Effector memory CD8-positive, alpha-beta T cell (primary cell): ENCODE data around the gene ARPC2.

Experiments used
- ATAC-seq: fragments of 150-1000 bp; cut with Tn5 transposase; replicated peaks from 2 replicates; pipeline ENCODE4 v1.10.0; 2021; ENCODE audit warnings: mild to moderate bottlenecking, moderate library complexity
- DNase-seq, 3 experiments: peaks; one replicate each; pipeline ENCODE4 v3.0.0; 2021
- H3K27ac Mint-ChIP-seq, 2 donors: one replicate each; pipeline ENCODE4 v1.8.0; 2022; ENCODE audit warnings: mild to moderate bottlenecking in 2 of 2, mixed read lengths in 2 of 2, moderate library complexity in 2 of 2
- H3K27me3 Mint-ChIP-seq, 2 donors: one replicate each; pipeline ENCODE4 v1.8.0; 2022; ENCODE audit warnings: mixed read lengths in 2 of 2
- H3K36me3 Mint-ChIP-seq: one replicate; pipeline ENCODE4 v1.8.0; 2022; ENCODE audit warnings: mild to moderate bottlenecking, moderate library complexity, mixed read lengths; ENCODE audit not compliant: insufficient read depth
- H3K4me1 Mint-ChIP-seq, 2 donors: one replicate each; pipeline ENCODE4 v1.8.0; 2022; ENCODE audit warnings: low read depth in 2 of 2, mixed read lengths in 2 of 2
- H3K4me3 Mint-ChIP-seq, 2 donors: one replicate each; pipeline ENCODE4 v1.8.0; 2022; ENCODE audit warnings: mild to moderate bottlenecking in 2 of 2, mixed read lengths in 2 of 2, moderate library complexity in 2 of 2
- H3K9me3 Mint-ChIP-seq, 2 donors: one replicate each; pipeline ENCODE4 v1.8.0; 2022; ENCODE audit warnings: mixed read lengths in 2 of 2

Gene ARPC2

DNA sequence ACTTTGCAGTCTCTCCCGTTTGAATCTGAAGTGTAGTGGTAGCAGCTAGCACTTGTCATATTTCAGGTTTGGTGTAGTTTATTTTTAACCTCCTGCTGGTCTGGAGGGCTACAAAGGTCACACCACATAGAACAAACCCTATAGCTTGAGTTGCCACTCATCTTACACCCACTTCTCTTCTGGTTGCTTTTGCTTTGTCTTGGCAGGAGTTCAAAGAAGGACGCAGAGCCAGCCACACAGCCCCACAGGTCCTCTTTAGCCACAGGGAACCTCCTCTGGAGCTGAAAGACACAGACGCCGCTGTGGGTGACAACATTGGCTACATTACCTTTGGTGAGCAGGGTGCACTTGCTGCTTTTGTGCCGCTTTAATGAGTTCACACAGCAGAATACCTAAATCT lies 28.2 kb downstream of the ARPC2 start:
- Mint-ChIP-seq H3K27ac (peak overlapping the region; percentile 86 to 91), H3K4me1 (peaks cover 9 to 13% of the 10 kb centered on the region in 2 donors), H3K9me3 (no peaks in the 10 kb centered on the region), H3K36me3 (peaks cover 98% of the 10 kb centered on the region), H3K4me3 (no peak overlapping the region), H3K27me3 (no peaks in the 10 kb centered on the region)
- no peak for DNase-seq
- no peak for ATAC-seq

DNA sequence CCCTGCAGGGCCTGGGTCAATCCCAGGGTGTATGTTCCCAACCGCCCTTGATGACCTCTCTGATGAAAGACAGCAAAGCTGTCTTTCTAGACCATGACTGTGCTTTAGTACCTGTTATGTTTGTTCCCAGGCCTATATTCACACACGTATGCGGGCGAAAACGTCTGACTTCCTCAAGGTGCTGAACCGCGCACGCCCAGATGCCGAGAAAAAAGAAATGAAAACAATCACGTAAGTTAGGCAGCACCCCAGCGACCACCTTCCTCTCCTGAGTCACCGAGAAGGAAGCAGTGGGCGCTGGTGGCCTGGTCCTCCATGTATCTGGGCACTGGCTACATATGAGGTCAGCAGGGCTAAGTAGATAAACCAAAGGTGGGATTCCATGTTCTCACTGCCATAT lies 32.7 kb downstream of the ARPC2 start:
- peaks cover 4 to 5% of the 10 kb centered on the region in 2 donors for H3K4me1 Mint-ChIP-seq
- H3K27ac Mint-ChIP-seq, result peak overlapping the region; percentile 13 to 77
- no peaks in the 10 kb centered on the region for H3K9me3 Mint-ChIP-seq
- H3K36me3 Mint-ChIP-seq, result peaks cover 100% of the 10 kb centered on the region
- no peaks in the 10 kb centered on the region for H3K27me3 Mint-ChIP-seq
- ATAC-seq (no peak), DNase-seq (no peak)
- no peak overlapping the region for H3K4me3 Mint-ChIP-seq

DNA sequence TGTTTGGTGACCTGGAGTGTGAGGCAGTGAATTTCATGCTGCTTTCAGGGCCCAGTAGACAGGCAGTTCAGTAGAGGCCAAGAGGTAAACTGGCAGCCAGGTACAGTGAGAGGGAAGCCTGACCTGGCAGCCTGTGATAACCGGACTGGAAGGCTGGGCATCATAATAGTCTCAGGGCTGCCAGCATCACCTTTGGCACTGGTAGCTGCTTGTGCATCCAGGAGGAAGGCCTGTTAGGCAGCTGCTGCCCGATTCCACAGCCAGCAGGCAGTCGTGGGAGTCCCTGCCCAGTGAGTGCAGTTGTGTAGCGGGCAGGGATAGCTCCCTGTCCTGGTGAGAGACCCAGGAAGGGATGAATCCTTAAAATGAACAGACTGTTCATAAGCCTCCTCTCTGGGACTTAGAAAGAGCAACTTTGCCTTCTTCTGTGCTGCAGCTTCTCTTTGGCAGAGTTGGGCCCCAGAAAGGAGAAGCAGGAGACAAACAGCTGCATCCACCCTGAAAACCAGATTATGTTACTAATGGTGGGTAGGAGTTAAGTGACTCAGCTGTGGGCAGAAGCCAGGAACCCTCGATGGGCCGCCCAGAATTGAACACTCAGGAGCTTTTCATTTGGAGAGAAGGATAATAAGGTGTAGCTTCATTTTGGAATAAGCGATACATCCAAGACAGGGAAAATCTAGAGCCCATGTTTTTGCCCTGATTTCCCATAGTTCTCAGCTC lies 35.7 kb downstream of the ARPC2 start:
- Mint-ChIP-seq H3K36me3 (peaks cover 100% of the 10 kb centered on the region), H3K27me3 (no peaks in the 10 kb centered on the region), H3K27ac (peak overlapping the region; percentile 74 to 77), H3K4me3 (no peak overlapping the region), H3K9me3 (no peaks in the 10 kb centered on the region), H3K4me1 (peaks cover 5 to 7% of the 10 kb centered on the region in 2 donors)
- DNase-seq (no peak), ATAC-seq (no peak)

DNA sequence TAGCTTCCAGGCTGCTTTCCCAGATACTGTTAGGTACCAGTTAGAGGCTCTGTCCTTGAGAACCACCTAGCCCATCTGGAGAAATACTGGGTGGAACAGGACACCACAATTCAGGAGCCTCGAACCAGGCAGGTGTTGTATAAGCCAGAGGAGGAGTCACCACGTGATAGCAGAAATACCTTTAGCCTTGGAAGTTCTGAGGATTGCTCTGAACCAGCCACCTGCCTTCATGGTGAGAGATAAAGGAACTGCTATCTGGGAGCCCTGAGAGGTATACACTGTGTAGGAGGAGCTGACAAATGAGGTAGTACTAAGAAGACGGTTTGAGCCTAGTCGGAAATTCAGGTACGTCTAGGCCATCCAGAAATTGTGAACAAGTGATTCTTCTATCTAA lies 36.2 kb downstream of the ARPC2 start:
- Mint-ChIP-seq H3K4me1 (peaks cover 6 to 8% of the 10 kb centered on the region in 2 donors), H3K4me3 (no peak overlapping the region), H3K27ac (peak overlapping the region; percentile 12 to 74), H3K9me3 (no peaks in the 10 kb centered on the region), H3K36me3 (peaks cover 95% of the 10 kb centered on the region), H3K27me3 (no peaks in the 10 kb centered on the region)
- no peak for ATAC-seq
- no peak for DNase-seq

DNA sequence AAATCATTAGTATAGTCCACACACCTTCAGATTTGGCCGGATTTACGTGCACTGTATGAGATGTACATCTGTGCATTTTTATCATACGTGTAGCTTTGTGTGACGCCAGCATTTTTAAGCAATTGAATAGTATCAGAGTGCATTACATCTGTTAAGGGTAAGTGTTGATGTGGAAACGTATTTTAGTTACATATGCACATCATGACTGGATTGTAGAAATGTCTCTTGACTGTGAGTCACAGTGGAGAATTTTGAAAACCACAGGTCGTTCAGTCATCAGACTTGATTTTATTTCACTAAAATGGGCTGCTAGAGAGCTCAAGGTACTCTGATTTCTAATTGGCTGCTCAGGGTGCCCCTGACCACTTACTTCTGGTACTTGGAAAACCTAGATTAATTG lies 38.5 kb downstream of the ARPC2 start:
- Mint-ChIP-seq H3K4me3 (no peak overlapping the region), H3K9me3 (no peaks in the 10 kb centered on the region), H3K36me3 (peaks cover 85% of the 10 kb centered on the region), H3K4me1 (peaks cover 16 to 18% of the 10 kb centered on the region in 2 donors), H3K27me3 (no peaks in the 10 kb centered on the region), H3K27ac (peak overlapping the region; percentile 38 to 88)
- ATAC-seq (no peak), DNase-seq (no peak)

DNA sequence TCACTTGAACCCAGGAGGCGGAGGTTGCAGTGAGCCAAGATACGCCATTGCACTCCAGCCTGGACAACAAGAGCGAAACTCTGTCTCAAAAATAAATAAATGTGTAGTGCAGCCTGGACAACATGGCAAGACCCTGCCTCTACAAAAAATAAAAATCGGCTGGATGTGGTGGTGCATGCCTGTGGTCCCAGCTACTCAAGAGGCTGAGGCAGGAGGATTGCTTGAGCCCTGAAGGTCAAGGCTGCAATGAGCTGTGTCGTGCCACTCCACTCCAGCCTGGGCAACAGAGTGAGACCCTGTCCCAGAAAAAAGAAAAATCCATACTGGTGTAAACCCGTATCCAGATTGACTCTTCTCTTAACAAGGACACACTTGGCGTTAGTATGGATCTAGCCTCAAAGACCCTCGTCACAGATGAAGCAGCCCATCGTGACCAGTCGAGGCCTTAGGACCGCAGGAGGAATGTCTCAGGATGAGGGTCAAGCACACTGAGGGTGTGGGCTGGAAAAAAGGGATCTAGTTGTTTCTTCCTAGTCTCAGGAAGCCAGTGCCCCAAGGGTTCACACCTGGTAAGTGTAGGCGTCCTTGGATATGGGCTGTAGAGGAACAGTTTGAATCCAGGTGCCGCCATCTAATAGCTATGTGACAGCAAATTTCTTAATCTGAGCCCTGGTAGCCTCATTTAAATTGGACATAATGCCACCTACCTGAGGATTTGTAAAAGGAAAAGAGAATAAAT lies 39.8 kb downstream of the ARPC2 start:
- no peaks in the 10 kb centered on the region for H3K9me3 Mint-ChIP-seq
- peak overlapping the region; percentile 72 to 94 for H3K27ac Mint-ChIP-seq
- peaks cover 72% of the 10 kb centered on the region for H3K36me3 Mint-ChIP-seq
- DNase-seq, result no peak
- no peaks in the 10 kb centered on the region for H3K27me3 Mint-ChIP-seq
- peaks cover 16 to 18% of the 10 kb centered on the region in 2 donors for H3K4me1 Mint-ChIP-seq
- ATAC-seq, result peak; percentile 6
- H3K4me3 Mint-ChIP-seq, result no peak overlapping the region

DNA sequence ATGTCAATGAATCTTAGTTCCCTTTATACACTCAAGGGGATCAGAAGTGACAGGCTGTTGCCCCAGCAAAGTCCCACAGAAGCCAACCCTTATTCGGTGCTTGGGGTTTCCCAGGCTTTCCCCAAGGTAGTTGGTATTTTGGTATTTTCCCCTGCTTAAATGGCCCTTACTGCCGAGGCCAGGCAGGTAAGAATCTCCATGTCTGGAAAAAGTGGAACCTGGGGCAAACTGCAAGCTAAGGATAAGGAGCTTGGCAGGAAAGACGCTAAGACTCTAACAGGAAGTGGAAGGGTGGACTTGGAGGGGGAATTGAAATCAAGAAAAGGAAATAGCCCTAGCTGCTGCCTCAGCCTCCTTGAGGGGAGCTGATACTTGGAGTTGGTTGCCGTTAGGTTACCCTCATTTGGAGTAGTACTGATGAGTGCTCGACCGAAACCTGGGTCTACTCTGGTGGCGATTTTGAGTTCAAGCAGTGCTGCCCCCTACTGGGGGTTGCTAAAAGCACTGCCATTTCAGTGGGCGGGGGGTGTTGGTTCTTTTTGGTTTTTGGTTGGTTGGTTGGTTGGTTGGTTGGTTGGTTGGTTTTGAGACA lies 40.5 kb downstream of the ARPC2 start:
- peak overlapping the region; percentile 57 to 65 for H3K4me3 Mint-ChIP-seq
- no peaks in the 10 kb centered on the region for H3K9me3 Mint-ChIP-seq
- peaks cover 71% of the 10 kb centered on the region for H3K36me3 Mint-ChIP-seq
- peak overlapping the region; percentile 72 to 94 for H3K27ac Mint-ChIP-seq
- ATAC-seq (peak; percentile 81), DNase-seq (peak; percentile 68 to 71 (median 71))
- H3K4me1 Mint-ChIP-seq, result peaks cover 16 to 18% of the 10 kb centered on the region in 2 donors
- no peaks in the 10 kb centered on the region for H3K27me3 Mint-ChIP-seq

DNA sequence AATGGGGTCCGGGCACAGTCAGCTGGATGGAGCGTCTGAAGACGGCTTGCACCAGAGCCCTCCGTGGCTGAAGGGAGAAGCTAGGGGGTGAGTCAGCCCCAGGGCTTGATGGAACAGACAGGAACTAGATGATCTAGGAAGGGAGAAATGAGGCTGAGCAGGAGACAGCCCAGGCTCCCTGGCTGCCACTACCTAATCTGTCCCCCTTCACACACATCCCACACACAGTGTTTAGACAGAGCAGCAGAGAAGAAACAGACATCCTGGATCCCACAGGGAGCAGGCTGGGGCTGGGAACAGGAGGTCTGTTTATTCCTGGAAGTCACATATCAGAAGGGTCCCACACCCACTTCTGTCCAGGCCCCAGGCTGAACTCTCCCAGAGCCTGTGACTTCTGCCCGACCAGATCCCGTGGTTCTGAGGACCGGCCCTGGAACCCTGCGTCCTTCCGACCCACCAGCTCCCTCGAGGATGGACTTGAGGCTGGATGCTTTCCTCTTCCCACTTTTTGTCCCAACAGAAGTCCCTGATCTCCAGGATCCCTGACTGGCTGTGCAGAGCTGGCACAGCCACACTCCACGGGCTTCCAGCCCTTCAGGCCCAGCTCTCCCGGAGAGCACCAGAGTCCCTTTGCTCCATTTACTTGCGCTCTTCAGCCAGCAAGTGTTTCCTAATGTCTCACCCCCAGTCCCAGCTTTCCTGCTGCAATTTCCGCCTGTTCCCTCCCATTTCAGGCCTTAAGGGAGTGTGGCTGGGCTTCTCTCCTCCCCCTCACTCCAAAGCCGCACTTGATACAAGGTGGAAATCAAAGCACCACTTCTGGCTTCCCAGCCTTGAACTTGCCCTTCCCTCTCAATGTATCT lies 42.3 kb downstream of the ARPC2 start:
- no peaks in the 10 kb centered on the region for H3K27me3 Mint-ChIP-seq
- H3K36me3 Mint-ChIP-seq, result peaks cover 69% of the 10 kb centered on the region
- H3K9me3 Mint-ChIP-seq, result no peaks in the 10 kb centered on the region
- ATAC-seq (no peak), DNase-seq (no peak)
- H3K4me1 Mint-ChIP-seq, result peaks cover 15 to 24% of the 10 kb centered on the region in 2 donors
- H3K4me3 Mint-ChIP-seq, result no peak overlapping the region
- peak overlapping the region; percentile 81 to 87 for H3K27ac Mint-ChIP-seq

DNA sequence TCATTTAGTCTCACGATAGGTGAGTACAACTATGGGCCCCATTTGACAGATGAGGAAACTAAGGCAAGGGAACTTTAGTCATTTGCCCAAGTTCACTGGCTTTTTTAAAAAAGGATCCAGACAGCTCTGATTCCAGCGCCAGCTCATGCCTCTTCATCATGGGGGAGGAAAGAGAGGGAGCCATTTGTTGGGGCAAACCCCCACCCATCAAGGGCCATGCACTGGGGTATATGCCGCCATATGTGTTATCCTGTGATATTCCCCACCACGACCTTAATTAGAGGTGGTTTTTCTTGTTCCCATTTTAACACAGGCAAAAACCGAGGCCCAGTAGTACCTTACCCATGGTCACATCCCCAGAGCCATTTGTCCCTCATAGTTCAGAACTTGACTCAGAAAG lies 43.2 kb downstream of the ARPC2 start:
- Mint-ChIP-seq H3K4me3 (no peak overlapping the region), H3K36me3 (peaks cover 63% of the 10 kb centered on the region), H3K27me3 (no peaks in the 10 kb centered on the region), H3K27ac (peak overlapping the region in 1 of 2 donors; percentile 42), H3K4me1 (peaks cover 19 to 24% of the 10 kb centered on the region in 2 donors), H3K9me3 (no peaks in the 10 kb centered on the region)
- DNase-seq (no peak), ATAC-seq (no peak)

DNA sequence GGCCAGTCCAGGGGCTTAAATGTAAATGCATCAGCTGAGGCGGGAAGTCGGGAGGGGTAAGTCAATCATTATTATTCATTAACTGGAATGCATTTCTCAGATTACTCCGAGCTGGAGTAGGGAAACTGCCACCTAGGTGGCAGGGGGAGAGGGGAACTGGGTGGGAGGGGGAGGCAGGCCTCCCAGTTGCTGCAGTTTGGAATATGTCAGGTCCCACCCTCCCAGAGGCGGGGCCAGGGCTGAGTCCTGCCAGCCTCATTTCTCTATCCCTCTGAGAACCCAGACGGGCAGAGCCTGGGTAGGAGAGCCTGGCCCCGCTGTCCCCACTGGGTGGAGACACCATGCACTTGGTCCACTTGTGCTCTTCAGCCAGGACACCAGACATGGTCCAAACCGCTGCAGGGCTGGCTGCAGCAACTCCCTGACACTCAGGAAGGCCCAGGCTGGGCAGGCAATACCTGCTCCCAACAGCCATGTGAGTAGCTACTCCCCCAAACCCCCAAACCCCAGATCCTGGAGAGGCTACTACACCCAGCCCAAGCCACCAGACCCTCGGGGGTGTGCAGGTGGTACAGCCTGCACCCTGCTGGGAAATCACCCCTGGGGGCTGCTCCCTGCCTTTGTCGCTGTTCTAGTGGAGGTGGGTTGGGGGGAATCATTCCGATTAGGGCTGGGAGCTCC lies 43.9 kb downstream of the ARPC2 start, which contains the start of gene GPBAR1:
Gene GPBAR1 (plus strand): TSS at position 274 of the 681 bp plus-strand sequence. CDS start 1,710 bp downstream, outside the sequence.
- peak within 1 kb of the TSS; percentile 42 to 83 for H3K27ac Mint-ChIP-seq
- H3K27me3 Mint-ChIP-seq, result no peaks in the 10 kb centered on the region
- ATAC-seq (no peak), DNase-seq (no peak)
- H3K36me3 Mint-ChIP-seq, result peaks cover 63% of the 10 kb centered on the region
- H3K9me3 Mint-ChIP-seq, result no peaks in the 10 kb centered on the region
- H3K4me1 Mint-ChIP-seq, result peaks cover 19 to 25% of the 10 kb centered on the region in 2 donors
- no peak within 1 kb of the TSS for H3K4me3 Mint-ChIP-seq

DNA sequence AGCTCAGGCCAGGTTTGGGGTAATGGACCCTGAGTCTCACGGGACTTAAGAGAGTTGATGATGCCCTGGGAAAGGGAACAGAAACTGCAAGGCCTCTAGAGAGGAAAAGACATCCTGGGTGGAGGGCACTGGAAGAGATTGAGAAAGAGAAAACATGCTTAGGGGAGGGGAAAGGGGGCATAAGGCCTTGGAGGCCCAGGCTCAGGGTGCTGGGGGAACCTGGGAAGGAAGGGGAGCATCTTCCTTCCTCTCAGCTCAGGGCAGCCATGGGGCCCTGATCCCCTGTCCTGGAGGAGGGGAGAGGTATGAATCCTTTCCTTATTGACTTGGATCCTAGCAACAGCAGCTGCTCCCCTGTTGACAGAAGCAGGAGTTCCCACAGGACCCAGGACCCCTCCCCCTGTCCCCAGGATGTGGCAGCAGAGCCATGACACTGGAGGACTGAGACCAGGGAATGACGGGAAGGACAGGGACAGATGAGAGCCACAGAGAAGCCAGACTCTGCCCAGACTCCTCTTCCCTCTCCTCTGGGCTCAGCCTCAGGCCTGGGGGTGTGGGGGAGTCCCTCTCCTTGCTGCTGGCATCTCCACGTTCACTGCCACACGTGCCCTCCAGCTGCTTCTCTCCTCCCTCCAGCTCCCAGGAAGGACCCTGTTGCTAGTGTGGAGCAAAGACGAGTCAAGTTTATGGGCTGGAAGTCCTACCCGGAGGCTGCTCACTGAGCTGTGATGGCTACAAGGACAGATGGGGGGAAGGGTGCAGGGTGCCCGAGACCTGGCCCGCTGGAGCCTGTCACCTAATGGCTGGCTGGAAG lies 44.6 kb downstream of the ARPC2 start:
- Mint-ChIP-seq H3K4me3 (no peak overlapping the region), H3K27ac (peak overlapping the region; percentile 42 to 83)
- DNase-seq, result no peak

DNA sequence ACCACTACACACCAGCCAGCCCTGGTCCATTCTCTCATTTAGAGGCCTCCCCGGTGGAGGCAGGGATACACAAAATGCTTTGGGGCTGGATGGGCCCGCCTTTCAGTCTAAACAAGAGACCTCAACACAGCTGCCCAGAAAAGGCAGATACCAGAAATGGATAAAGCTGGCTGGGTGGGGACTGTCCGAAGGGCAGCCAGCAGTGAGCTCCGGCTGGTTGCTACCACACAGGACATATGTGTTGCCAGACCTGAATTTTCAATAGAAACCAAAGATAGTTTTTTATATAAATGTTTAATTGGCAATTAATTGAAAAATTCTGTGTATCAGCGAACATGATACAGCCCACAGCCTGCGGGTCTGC lies 45.2 kb downstream of the ARPC2 start:
- H3K4me3 Mint-ChIP-seq, result no peak overlapping the region
- no peaks in the 10 kb centered on the region for H3K27me3 Mint-ChIP-seq
- no peaks in the 10 kb centered on the region for H3K9me3 Mint-ChIP-seq
- H3K36me3 Mint-ChIP-seq, result peaks cover 51% of the 10 kb centered on the region
- H3K4me1 Mint-ChIP-seq, result peaks cover 26 to 35% of the 10 kb centered on the region in 2 donors
- peak overlapping the region in 1 of 2 donors; percentile 42 for H3K27ac Mint-ChIP-seq
- ATAC-seq (no peak), DNase-seq (no peak)

More for the DNA sequence above, 44.6 kb downstream of the ARPC2 start:
- H3K27me3 Mint-ChIP-seq, result no peaks in the 10 kb centered on the region
- ATAC-seq, result no peak
- peaks cover 21 to 29% of the 10 kb centered on the region in 2 donors for H3K4me1 Mint-ChIP-seq
- H3K36me3 Mint-ChIP-seq, result peaks cover 57% of the 10 kb centered on the region
- no peaks in the 10 kb centered on the region for H3K9me3 Mint-ChIP-seq
